SU-DHL-6 (cell line): Measurements from ENCODE around the gene EPB41L4B.

Source experiments
- CTCF ChIP-seq: fragments of 200-600 bp; sonication (generic); IDR thresholded peaks from one replicate; pipeline ENCODE4 v1.5.1; 2017; ENCODE audit warnings: antibody characterized with exemption, mild to moderate bottlenecking, low read length, moderate library complexity; ENCODE audit not compliant: insufficient read depth, poor library complexity, severe bottlenecking
- EZH2phosphoT487 ChIP-seq: fragments of 200-600 bp; sonication (generic), shearing (Covaris generic); conservative IDR thresholded peaks from 2 replicates; pipeline ENCODE4 v1.6.1; 2018; ENCODE audit warnings: mild to moderate bottlenecking, antibody characterized with exemption, low read length, moderate library complexity, mixed read lengths

GRCh38 chr9:109166171-109166770 is 154.6 kb downstream of the EPB41L4B start:
- no peak for TF ChIP-seq CTCF
- TF ChIP-seq EZH2phosphoT487, result no peak
